Peyer's patch (tissue), 4 donors: Measurements from ENCODE around the gene HPSE2.

Source experiments
- POLR2A ChIP-seq, 2 donors: fragments of 450-650 bp; IDR thresholded peaks; one replicate each; pipeline ENCODE4 v1.5.1; 2017; ENCODE audit warnings: antibody characterized with exemption in 2 of 2, mild to moderate bottlenecking in 2 of 2, moderate library complexity in 2 of 2
- TF ChIP-seq, protein P1 (sequence below), 6 experiments: fragments of 450-650 bp in 4 of 6; fragments of 200-600 bp in 2 of 6; sonication (generic) in 1 of 6; IDR thresholded peaks; one replicate each; pipeline ENCODE4 v1.5.1; 2017 to 2019; ENCODE audit warnings: antibody characterized with exemption in 6 of 6, mild to moderate bottlenecking in 3 of 6, moderate library complexity in 1 of 6

- TF ChIP-seq, protein P1, sequence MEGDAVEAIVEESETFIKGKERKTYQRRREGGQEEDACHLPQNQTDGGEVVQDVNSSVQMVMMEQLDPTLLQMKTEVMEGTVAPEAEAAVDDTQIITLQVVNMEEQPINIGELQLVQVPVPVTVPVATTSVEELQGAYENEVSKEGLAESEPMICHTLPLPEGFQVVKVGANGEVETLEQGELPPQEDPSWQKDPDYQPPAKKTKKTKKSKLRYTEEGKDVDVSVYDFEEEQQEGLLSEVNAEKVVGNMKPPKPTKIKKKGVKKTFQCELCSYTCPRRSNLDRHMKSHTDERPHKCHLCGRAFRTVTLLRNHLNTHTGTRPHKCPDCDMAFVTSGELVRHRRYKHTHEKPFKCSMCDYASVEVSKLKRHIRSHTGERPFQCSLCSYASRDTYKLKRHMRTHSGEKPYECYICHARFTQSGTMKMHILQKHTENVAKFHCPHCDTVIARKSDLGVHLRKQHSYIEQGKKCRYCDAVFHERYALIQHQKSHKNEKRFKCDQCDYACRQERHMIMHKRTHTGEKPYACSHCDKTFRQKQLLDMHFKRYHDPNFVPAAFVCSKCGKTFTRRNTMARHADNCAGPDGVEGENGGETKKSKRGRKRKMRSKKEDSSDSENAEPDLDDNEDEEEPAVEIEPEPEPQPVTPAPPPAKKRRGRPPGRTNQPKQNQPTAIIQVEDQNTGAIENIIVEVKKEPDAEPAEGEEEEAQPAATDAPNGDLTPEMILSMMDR (IDR thresholded peaks at IDR 0.05): no peak
- TF ChIP-seq POLR2A (IDR thresholded peaks at IDR 0.05): no peak
Observed at GRCh38 chr10:99013885-99014284, 221.8 kb downstream of the HPSE2 start.
